Stimulated activated CD8-positive, alpha-beta memory T cell treated with anti-CD3 and anti-CD28 coated beads, Interleukin-4, amount 100 ng/mL, for 1 hour (primary cell): ENCODE measurements around the gene YIPF4.
"Not testable (repeated sequence)": the region's sequence is repeated elsewhere in the genome, so short reads cannot be mapped to it uniquely, and the experiment has no call there.

Experiments used
- DNase-seq, 2 donors: peaks; one replicate each; pipeline ENCODE4 v3.0.0-alpha.2; 2020; ENCODE audit warnings: low read depth in 2 of 2, low spot score in 1 of 2

Gene YIPF4

DNA sequence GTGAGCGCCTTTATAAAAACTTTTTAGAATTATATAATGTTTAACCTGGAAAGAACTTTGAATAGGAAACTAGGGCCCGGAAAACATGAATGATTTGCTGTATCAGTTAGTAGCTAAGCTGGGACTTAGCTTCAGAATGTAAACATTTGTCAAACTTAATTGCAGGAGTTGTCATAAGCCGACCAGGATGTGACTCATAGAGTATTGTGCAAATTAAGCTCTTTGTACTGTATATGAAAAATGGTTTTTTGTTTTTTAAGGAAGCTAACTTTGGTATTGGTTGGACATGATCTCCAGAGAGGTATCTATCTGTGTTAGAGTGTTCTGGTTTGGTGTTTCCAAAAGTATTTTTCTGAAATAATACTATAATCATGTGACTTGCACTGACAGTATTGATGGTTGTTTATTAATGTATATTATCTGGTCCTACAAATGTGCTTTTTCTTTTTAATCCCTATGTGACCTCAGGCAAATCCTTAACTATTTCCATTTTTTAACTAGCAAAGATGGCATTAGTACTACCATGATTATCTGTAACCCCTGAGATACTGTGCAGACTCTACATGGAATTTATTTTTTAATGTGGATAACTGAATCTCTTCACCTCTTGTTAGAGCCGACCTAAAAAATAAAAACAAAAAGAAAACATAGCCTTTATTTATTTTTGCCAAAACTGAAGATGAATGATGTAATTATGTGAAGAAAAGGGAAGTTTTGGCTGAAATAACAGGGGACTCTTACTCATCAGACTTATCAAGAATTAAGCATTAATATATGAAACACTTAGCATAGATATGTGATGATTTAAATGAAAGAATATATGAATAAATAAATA is 11.7 kb downstream of the YIPF4 start:
- no peak for DNase-seq

DNA sequence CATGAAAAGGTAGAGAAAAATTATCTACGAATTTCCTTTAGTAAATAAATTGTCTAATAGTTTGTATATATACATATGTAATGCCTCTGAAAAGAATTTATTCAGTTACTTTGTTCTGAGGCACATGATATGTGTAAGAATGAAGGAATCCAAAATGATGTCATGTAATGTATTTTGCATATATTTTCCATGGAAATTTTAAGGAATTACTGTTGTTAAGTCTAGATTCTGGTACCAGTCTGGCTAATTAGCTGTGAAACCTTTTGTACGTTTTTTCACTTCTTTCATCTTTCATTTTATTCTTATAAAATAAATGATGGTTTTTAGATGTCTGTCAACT is 12.3 kb downstream of the YIPF4 start:
- no peak for DNase-seq

DNA sequence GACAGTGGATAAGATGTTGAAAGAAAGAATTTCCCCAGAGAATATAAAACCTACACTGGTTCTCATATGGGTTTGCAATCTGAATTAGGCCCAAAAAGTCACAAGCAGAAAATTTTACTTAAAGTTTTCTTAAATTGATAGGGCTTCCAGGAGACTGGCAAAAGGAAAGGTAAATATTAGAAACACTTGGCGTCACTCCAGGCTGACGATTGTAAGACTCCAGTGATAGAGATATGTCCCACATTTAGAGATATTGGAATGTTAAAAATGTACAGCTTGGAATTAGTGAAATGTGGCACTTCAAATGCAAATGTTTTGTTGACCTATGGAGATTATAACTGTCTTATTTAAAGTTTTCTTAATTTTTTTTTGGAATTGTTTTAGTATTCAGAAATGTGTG is 14.0 kb downstream of the YIPF4 start:
- DNase-seq = no peak

DNA sequence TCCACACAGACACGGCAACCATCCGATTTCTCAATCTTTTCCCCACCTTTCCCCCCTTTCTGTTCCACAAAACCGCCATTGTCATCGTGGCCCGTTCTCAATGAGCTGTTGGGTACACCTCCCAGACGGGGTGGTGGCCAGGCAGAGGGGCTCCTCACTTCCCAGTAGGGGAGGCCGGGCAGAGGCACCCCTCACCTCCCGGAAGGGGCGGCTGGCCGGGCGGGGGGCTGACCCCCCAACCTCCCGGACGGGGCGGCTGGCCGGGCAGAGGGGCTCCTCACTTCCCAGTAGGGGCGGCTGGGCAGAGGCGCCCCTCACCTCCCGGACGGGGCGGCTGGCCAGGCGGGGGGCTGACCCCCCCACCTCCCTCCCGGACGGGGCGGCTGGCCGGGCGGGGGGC is 15.8 kb downstream of the YIPF4 start:
- DNase-seq = not testable (repeated sequence)

DNA sequence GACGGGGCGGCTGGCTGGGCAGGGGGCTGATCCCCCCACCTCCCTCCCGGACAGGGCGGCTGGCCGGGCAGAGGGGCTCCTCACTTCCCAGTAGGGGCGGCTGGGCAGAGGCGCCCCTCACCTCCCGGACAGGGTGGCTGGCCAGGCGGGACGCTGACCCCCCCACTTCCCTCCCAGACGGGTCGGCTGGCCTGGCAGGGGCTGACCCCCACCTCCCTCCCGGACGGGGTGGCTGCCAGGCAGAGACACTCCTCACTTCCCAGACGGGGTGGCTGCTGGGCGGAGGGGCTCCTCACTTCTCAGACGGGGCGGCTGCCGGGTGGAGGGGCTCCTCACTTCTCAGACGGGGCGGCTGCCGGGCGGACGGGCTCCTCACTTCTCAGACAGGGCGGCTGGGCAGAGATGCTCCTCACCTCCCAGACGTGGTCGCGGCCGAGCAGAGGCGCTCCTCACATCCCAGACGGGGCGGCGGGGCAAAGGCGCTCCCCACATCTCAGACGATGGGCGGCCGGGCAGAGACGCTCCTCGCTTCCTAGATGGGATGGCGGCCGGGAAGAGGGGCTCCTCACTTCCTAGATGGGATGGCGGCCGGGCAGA is 16.4 kb downstream of the YIPF4 start:
- not testable (repeated sequence) for DNase-seq

DNA sequence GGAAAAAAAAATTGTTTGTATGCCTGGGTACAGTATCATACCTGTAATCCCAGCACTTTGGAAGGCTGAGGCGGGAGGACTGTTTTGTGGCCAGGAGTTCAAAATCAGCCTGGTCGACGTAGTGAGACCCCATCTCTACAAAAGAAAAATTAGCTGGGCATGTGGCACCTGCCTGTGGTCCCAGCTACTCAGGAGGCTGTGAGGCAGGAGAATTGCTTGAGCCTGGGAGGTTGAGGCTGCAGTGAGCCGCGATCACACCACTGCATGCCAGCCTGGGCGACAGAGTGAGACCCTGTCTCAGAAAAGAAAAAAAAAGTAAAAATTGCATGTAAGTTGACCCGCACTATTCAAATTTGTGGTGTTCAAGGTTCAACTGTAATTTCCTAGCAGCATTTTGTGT is 32.9 kb downstream of the YIPF4 start:
- DNase-seq = no peak

DNA sequence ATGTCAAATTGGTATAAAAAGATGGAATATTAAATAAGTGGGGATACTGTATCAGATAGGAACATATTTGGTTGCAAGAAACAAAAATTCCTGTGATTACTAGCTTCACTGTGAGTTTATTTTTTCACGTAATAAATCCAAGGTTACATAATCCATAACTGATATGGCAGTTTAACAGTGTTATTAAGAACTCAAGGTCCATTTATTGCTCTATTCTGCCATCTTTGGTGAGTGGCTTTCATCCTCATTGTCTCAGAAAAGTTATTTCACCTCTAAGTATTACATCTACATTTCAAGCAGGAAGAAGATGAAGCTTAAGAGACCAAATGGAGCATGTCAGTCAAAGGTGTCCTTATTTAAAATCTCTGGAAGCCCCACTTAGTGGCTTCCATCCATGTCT is 37.2 kb downstream of the YIPF4 start:
- DNase-seq = no peak

DNA sequence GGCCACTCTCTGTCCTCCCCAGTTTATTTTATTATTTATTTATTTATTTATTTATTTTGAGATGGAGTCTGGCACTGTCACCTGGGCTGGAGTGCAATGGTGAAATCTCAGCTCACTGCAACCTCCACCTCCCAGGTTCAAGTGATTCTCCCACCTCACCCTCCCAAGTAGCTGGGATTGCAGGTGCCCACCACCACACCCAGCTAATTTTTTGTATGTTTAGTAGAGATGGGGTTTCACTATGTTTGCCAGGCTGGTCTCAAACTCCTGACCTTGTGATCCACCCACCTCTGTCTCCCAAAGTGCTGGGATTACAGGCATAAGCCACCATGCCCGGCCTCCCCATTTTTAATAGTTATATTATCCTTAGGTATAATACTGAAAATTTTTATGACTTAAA is 51.0 kb downstream of the YIPF4 start:
- DNase-seq = not testable (repeated sequence)

DNA sequence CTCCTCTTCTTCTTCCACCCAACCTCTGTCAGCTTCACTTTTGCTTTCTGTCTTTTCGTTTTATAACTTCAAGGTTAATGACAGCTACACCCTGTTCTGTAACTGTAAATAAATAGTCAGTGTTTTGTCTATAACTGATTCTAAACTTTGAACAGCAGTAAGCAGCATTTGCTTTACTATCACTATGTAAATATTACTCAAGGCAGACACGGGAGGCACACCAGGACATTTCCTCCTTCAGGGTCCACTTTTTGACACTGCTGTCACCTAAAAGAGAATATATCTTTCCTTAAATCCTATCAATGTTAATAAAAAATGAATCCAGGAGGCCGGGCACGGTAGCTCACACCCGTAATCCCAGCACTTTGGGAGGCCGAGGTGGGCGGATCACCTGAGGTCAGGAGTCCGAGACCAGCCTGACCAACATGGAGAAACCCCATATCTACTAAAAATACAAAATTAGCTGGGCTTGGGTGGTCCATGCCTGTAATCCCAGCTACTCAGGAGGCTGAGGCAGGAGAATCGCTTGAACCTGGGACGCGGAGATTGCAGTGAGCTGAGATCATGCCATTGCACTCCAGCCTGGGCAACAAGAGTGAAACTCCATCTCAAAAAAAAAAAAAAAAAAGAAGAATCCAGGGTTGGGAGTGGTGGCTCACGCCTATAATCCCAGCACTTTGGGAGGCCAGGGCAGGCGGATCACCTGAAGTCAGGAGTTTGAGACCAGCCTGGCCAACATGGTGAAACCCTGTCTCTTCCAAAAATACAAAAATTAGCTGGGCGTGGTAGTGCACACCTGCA is 51.7 kb downstream of the YIPF4 start:
- DNase-seq = not testable (repeated sequence)

DNA sequence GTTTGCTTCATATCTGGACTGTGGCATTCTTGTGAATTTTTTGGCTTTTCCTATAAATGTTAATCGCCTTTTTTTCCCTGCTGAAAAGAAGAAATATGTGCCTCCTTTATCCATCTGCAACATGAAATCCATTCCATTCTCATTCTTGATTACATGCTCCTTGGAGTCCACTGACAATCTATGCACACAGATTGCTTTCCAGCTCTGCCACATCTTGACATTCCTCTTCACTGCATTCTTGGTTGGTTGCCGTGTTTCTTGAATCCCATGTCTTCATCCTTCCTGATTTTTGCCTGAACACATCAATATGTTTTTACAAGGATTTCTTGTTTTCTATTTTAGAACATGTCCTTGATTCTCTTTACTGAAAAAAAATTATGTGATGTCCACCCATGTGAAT is 52.4 kb downstream of the YIPF4 start:
- DNase-seq = no peak

DNA sequence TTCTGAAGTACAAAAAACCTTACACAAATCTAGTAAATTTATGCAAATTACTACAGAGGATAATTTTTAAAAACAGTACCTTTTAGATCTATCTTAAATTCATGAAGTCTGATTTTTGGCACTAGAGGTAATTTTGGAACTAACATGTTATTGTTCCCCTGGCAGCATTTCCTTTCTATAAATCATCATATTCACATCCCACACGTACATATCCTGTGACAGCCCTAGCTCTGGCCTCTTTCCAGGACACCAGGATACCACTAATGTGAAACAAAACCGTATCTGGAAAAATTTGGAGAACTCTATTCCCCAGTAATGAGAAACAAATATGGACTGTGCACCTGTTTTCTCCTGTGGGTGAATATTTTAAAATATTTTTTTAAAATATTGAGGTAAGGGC is 65.1 kb downstream of the YIPF4 start:
- DNase-seq = no peak

DNA sequence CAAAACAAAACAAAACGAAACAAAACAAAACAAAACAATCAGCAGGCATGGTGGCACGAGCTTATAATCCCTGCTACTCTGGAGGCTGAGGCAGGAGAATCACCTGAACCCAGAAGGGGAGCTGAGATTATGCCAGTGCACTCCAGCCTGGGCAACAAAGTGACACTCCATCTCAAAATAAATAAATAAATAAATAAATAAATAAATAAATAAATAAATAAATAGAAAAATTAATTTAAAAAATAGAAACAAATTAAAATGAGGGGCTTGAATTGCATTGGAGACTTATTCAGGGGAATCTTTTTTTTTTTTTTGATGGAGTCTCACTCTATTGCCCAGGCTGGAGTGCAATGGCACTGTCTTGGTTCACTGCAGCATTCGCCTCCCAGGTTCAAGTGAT is 73.1 kb downstream of the YIPF4 start:
- DNase-seq = not testable (repeated sequence)

DNA sequence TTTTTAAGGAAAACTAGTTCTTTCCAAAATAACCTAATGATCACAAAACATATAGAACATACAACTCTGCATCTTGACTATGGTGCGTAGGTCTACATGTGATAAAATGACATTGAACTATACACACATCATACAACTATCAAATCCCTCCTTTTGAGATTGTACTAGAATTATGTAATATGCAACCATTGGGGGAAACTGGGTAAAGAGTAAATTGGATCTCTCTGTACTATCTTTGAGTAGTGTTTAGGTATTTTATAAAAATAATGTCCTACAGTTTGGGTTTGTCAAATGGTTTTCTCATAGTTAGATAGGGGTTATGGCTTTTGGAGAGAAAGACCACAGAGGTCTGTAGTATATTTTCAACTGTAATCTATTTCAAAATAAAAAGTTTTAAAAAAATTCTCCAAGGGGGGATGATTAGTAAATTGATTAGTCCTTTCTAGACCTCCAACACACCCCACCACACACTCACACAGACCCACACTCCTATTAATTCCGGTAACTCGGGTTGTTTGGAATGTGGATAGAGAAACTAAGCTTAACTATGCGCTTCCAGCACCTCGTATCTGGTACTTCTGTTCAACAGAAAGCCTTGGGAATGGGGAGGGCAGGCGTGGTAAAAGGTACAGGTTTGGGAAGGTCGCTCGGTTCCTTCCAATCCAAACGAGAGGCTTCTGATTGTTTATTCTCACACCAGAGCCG is 78.4 kb downstream of the YIPF4 start:
- DNase-seq = no peak

DNA sequence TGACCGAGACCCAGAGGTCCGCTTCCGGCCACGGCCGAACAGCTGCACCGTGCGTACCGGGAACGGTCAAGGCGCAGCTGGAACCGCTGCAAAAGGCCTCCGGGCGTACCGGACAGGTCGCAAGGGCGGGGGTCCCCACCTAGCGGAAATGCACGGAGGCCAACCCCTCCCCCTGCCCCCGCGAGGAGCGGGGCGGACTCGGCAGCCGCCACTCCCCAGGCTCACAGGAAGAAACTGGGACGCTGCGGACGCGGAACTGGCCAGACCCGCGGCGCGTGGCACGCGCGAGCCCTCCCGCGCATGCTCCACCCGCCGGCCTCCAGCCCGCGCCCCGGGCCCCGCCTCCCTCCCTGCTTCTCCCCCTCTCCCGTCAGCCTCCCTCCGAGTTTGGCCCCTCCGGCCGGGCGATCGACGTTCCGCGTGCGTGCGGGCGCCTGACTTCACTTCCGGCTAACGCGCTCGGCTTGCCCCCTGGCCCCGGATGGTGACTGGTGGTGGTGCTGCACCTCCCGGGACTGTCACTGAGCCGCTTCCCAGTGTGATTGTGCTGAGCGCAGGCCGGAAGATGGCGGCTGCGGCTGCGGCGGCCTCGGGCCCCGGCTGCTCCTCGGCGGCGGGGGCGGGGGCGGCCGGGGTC is 79.1 kb downstream of the YIPF4 start, which contains the start of gene BIRC6:
TSS of gene BIRC6 (plus strand) at position 343 of the 637 bp plus-strand sequence. CDS start at position 482, 139 bp downstream.
- DNase-seq = peak; percentile 86 to 87

DNA sequence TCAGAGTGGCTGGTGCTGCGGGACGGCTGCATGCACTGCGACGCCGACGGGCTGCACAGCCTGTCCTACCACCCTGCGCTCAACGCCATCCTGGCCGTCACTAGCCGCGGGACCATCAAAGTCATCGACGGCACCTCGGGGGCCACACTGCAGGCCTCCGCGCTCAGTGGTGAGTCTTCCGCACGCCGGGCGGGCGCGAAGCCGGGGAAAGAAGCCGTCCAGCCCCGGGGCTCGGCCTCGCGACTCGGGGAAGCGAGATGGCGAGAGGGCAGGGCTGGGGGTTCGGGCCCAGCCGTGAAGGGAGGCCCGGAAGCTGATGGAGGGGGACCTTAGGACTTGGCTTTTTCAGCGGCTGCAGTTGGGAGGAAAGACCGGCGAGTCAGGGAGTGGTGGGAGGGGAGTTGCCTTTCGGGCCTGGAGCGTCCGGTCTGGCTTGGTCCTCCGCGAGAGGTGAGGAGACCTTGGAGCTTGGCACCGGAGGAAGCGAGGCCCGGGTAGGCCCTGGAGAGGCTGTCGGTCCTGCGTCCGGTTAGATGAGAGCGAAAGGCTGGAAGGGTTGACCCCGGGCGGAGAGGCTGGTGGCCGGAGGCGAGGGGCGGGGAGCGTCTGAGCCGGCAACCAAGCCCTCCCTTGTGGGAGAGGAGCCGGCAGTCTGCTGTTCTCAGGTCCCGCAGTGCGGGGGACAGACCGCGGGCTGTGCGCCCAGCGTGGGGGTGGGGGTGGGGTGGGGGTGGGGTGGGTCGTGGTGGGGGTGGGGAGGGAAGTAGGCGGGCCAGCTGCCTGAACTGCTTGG is 79.8 kb downstream of the YIPF4 start:
- DNase-seq = peak; percentile 3 to 5

DNA sequence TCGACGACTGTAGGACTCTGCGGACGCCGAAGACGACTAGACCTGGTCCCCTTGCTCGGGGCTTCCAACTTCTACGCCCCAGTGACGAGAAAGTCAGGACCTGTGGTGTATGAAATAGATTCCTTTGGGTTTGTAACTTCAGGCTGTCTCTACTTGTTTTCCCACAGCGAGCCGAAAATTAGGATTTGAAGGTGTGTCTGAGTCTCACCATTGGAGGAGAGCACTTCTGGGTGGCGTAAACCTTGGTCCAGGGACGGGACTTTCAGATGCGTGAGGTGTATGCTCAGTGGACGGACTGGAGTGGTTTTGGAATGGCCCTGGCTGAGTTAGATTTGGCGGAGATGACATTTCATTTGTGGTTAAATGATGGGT is 80.4 kb downstream of the YIPF4 start:
- DNase-seq = no peak

DNA sequence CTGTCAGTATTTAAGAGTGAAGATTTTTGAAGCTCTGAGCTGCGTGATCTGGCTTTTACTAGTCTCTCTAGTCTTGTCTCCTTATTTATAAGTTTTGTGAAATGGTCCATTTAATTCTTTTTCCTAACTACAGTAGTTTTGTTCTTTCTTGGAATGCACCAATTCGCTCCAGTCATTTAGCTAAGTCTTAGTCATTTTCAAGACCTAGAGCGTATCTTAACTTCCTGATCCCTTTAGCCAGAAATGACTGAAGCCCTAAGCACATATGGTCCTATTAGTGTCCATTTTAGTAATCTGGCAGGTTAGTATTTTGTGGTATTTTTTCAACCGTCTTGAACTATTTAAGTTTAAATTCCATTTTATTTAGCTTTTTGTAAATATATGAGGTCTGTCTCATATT is 82.7 kb downstream of the YIPF4 start:
- no peak for DNase-seq

DNA sequence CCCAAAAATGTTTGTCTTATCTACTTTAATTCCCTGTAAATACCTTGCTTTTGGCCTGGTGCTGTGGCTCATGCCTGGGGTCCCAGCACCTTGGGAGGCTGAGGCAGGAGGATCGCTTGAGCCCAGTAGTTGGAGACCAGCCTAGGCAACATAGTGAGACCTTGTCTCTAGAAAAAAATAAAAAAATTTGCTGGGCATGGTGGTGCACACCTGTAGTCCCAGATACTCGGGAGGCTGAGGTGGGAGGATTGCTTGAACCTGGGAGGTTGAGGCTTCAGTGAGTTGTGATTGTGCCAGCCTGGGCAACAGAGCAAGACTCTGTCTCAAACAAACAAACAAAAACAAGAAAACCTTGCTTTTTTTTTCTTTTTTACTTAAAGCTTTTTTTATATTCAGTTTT is 85.3 kb downstream of the YIPF4 start:
- DNase-seq = not testable (repeated sequence)

DNA sequence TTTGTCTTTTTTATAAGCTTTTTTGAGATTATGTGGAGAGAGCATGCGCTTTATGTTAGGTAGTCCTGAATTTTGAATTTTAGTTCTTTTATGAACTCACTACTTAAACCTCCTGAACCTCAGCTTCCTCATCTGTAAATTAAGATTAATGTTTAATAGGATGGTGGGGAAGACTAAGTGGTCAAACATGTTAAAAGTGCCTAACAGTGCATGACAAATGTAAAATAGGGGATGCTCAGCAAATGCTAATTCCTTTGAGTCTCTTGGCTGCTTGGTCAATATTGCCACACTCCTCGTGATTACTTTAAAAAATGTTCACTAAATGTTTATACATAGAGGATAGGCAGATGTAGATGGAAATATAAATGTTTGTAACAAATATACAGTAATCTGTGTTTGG is 85.9 kb downstream of the YIPF4 start:
- DNase-seq = no peak

DNA sequence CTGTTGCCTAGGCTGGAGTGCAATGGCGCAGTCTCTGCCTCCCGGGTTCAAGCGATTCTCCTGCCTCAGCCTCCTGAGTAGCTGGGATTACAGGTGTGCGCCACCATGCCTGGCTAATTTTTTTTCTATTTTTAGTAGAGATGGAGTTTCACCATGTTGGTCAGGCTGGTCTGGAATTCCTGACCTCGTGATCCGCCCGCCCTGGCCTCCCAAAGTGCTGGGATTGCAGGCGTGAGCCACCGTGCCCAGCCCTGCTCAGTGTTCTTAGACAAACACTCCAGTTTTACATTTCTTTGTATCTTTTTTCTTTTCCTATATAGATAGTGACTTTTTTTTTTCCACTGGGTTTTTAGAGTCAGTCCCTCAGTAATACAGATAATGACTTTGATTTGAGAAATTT is 86.6 kb downstream of the YIPF4 start:
- DNase-seq = not testable (repeated sequence)
